Sigmoid colon (tissue), 4 donors: Measurements from ENCODE around the gene PUS7L.

Source experiments
- EP300 ChIP-seq, 4 donors: sonication (generic); formaldehyde crosslinking; IDR thresholded peaks; one replicate each; pipeline ENCODE4 v1.6.1; 2017; ENCODE audit warnings: antibody characterized with exemption in 4 of 4
- POLR2A ChIP-seq, 2 donors: fragments of 450-650 bp; IDR thresholded peaks; one replicate each; pipeline ENCODE4 v1.6.1; 2016; ENCODE audit warnings: antibody characterized with exemption in 2 of 2, mild to moderate bottlenecking in 2 of 2, moderate library complexity in 2 of 2
- POLR2AphosphoS5 ChIP-seq, 4 donors: sonication (generic); formaldehyde crosslinking; IDR thresholded peaks; one replicate each; pipeline ENCODE4 v1.6.1; 2017; ENCODE audit warnings: antibody characterized with exemption in 4 of 4
- TF ChIP-seq, protein P1 (sequence below), 4 experiments: fragments of 450-650 bp in 3 of 4; fragments of 200-600 bp in 1 of 4; IDR thresholded peaks; one replicate each; pipeline ENCODE4 v1.5.1; 2016 to 2019; ENCODE audit warnings: antibody characterized with exemption in 4 of 4, mild to moderate bottlenecking in 3 of 4, moderate library complexity in 2 of 4

DNA sequence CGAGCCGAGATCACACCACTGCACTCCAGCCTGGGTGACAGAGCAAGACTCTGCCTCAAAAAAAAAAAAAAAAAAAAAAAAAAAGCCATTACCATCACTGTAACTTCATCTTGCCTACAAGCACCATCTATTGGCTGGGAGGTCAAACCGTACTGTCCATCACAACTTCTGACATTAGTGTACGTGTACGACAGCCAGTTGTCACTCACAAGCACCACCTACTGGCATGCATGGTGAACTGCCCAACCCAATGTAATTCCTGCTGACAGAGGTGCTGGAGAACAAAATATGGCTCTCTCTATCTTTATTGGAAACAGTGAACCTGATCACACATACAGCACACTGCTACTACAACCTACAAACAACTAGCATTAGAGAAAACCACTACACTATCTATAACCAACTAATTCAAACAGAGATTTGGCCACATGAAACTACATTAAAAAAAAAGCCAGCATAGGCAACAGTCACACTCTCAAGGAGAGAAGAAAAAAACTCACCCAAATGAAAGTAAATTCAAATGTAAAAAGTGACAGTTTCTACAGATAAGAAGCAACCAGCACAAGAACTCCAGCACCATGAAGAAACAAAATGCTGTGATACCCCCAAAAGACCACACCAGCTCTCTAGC, 82.3 kb downstream of the PUS7L start:
- TF ChIP-seq POLR2AphosphoS5 (IDR thresholded peaks at IDR 0.05) (no peak), POLR2A (IDR thresholded peaks at IDR 0.05) (no peak), EP300 (IDR thresholded peaks at IDR 0.05) (no peak)
- TF ChIP-seq, protein P1, sequence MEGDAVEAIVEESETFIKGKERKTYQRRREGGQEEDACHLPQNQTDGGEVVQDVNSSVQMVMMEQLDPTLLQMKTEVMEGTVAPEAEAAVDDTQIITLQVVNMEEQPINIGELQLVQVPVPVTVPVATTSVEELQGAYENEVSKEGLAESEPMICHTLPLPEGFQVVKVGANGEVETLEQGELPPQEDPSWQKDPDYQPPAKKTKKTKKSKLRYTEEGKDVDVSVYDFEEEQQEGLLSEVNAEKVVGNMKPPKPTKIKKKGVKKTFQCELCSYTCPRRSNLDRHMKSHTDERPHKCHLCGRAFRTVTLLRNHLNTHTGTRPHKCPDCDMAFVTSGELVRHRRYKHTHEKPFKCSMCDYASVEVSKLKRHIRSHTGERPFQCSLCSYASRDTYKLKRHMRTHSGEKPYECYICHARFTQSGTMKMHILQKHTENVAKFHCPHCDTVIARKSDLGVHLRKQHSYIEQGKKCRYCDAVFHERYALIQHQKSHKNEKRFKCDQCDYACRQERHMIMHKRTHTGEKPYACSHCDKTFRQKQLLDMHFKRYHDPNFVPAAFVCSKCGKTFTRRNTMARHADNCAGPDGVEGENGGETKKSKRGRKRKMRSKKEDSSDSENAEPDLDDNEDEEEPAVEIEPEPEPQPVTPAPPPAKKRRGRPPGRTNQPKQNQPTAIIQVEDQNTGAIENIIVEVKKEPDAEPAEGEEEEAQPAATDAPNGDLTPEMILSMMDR (IDR thresholded peaks at IDR 0.05), result no peak
